K562 (cell line): ENCODE results near the gene CYP24A1. TPM values are rescaled to one million over a fixed set of nuclear protein-coding genes. Genes with fewer than 3 reads are reported as not detected.

Source experiments
- C11orf30 ChIP-seq: fragments of 450-650 bp; IDR thresholded peaks from 2 replicates; pipeline ENCODE4 v1.6.1; 2016; ENCODE audit warnings: low read depth, mild to moderate bottlenecking
- CTBP1 ChIP-seq: fragments of 450-650 bp; IDR thresholded peaks from 2 replicates; pipeline ENCODE4 v1.6.1; 2016; ENCODE audit warnings: borderline replicate concordance
- DMBX1 ChIP-seq: fragments of 250-450 bp; sonication (Bioruptor Pico); IDR thresholded peaks from 2 replicates; pipeline ENCODE4 v1.8.0; 2022; ENCODE audit warnings: inconsistent platforms, mild to moderate bottlenecking, moderate library complexity, borderline replicate concordance
- HMG20B ChIP-seq: fragments of 250-450 bp; sonication (Bioruptor Pico); IDR thresholded peaks from 2 replicates; pipeline ENCODE4 v1.5.0; 2021; ENCODE audit warnings: mild to moderate bottlenecking
- HNRNPH1 ChIP-seq: fragments of 200-400 bp; formaldehyde crosslinking; optimal IDR thresholded peaks from 2 replicates; pipeline ENCODE3; 2017; ENCODE audit warnings: low read depth, mild to moderate bottlenecking, low read length, moderate library complexity
- ILK ChIP-seq: fragments of 450-650 bp; IDR thresholded peaks from 2 replicates; pipeline ENCODE4 v1.6.1; 2016; ENCODE audit warnings: missing genetic modification characterization, low read depth, mild to moderate bottlenecking, missing compliant biosample characterization, moderate library complexity, borderline replicate concordance
- KLF16 ChIP-seq: IDR thresholded peaks from 2 replicates; pipeline ENCODE4 v1.6.1; 2016; ENCODE audit warnings: antibody characterized with exemption
- MTA2 ChIP-seq: fragments of 450-650 bp; IDR thresholded peaks from 2 replicates; pipeline ENCODE4 v1.6.1; 2016; ENCODE audit warnings: low read depth
- MYC ChIP-seq, 2 experiments: fragments of 250-450 bp in 1 of 2; sonication (Bioruptor Pico) in 1 of 2; IDR thresholded peaks; 2 replicates each; pipeline versions ENCODE4 v1.5.1 to v1.6.1; 2012 to 2021; ENCODE audit warnings: low read depth in 2 of 2, borderline replicate concordance in 1 of 2, improper control_type of control experiment in 1 of 2, low read length in 1 of 2, mild to moderate bottlenecking in 1 of 2, moderate library complexity in 1 of 2
- NFIX ChIP-seq: fragments of 250-450 bp; sonication (Bioruptor Pico); IDR thresholded peaks from 2 replicates; pipeline ENCODE4 v1.4.0; 2020; ENCODE audit warnings: low read depth, mild to moderate bottlenecking, moderate library complexity
- NFRKB ChIP-seq: fragments of 450-650 bp; IDR thresholded peaks from 2 replicates; pipeline ENCODE4 v1.6.1; 2016; ENCODE audit warnings: low read depth
- RBM25 ChIP-seq: fragments of 200-400 bp; formaldehyde crosslinking; IDR thresholded peaks from 2 replicates; pipeline ENCODE4 v1.6.1; 2018; ENCODE audit warnings: low read length, low read depth, moderate library complexity; ENCODE audit not compliant: severe bottlenecking
- SMC3 ChIP-seq: conservative IDR thresholded peaks from 2 replicates; pipeline ENCODE4 v1.6.1; 2011; ENCODE audit warnings: low read depth, low read length, improper control_type of control experiment; ENCODE audit not compliant: insufficient read depth
- TCF3 ChIP-seq: sonication (generic); formaldehyde crosslinking; IDR thresholded peaks from 2 replicates; pipeline ENCODE4 v1.4.0; 2020; ENCODE audit warnings: mild to moderate bottlenecking, missing genetic modification reagents
- ZFP36 ChIP-seq: fragments of 150-350 bp; IDR thresholded peaks from 2 replicates; pipeline ENCODE4 v1.6.1; 2018; ENCODE audit warnings: low read length, low read depth; ENCODE audit not compliant: partially characterized antibody
- ZFPM2 ChIP-seq: fragments of 250-450 bp; sonication (Bioruptor Pico); IDR thresholded peaks from 2 replicates; pipeline ENCODE4 v1.5.1; 2022; ENCODE audit warnings: mild to moderate bottlenecking
- ZNF133 ChIP-seq: fragments of 250-450 bp; sonication (Bioruptor Pico); IDR thresholded peaks from 2 replicates; pipeline ENCODE4 v1.4.0; 2020; ENCODE audit warnings: mild to moderate bottlenecking
- ZNF75A ChIP-seq: fragments of 450-650 bp; formaldehyde crosslinking; IDR thresholded peaks from 2 replicates; pipeline ENCODE4 v1.4.0; 2020; ENCODE audit warnings: mild to moderate bottlenecking
- ZNF780A ChIP-seq: fragments of 250-450 bp; sonication (Bioruptor Pico); IDR thresholded peaks from 2 replicates; pipeline ENCODE4 v1.5.0; 2021; ENCODE audit warnings: mild to moderate bottlenecking
- polyA plus RNA-seq, 8 experiments: library from polyadenylated mRNA; depleted of rRNA in 4 of 8; stranded (reverse) in 5 of 8; unstranded in 3 of 8; fragments of >200 nt; fragmentation: Nextera tagmentation in 2 of 8; fragmentation: Illumina TruSeq in 1 of 8; extraction: Ambion mirVana in 2 of 8; extraction: Trizol in 1 of 8; gene quantifications; 2 replicates each; pipeline versions ENCODE4 v1.2.1 to v1.2.3, GENCODE V29; 2011 to 2014; ENCODE audit warnings: inconsistent platforms in 1 of 8, missing spikeins in 1 of 8
- total RNA-seq, 7 experiments: library from RNA; depleted of rRNA in 6 of 7; stranded (reverse); fragments of >200 nt in 6 of 7; fragmentation: Illumina TruSeq in 2 of 7; extraction: Trizol in 2 of 7; gene quantifications; 2 replicates each; pipeline versions ENCODE4 v1.2.1 to v1.2.3, GENCODE V29; 2011 to 2021; ENCODE audit warnings: low replicate concordance in 1 of 7
- TF ChIP-seq, protein P1 (sequence below): IDR thresholded peaks from 2 replicates; pipeline ENCODE4 v1.6.1; 2012; ENCODE audit warnings: low read depth, low read length, improper control_type of control experiment, borderline replicate concordance
- TF ChIP-seq, protein P2 (sequence below): fragments of 450-650 bp; conservative IDR thresholded peaks from 2 replicates; pipeline ENCODE4 v1.6.1; 2016; ENCODE audit warnings: missing genetic modification characterization, low read depth, mild to moderate bottlenecking, control low read depth, missing compliant biosample characterization
- TF ChIP-seq, protein P3 (sequence below): fragments of 200-800 bp; sonication (Bioruptor generic); IDR thresholded peaks from 2 replicates; pipeline ENCODE4 v1.6.1; 2017; ENCODE audit warnings: missing genetic modification characterization, missing compliant biosample characterization
- TF ChIP-seq, protein P4 (sequence below): fragments of 450-650 bp; IDR thresholded peaks from 2 replicates; pipeline ENCODE4 v1.6.1; 2016; ENCODE audit warnings: low read depth, mild to moderate bottlenecking, moderate library complexity

Gene CYP24A1
- total and polyA plus RNA-seq, 9 of the 15 experiments (the other 6 are each of a cell fraction or from before 2014, with no cell fraction given) = 0.04 TPM; not detected in 8

DNA sequence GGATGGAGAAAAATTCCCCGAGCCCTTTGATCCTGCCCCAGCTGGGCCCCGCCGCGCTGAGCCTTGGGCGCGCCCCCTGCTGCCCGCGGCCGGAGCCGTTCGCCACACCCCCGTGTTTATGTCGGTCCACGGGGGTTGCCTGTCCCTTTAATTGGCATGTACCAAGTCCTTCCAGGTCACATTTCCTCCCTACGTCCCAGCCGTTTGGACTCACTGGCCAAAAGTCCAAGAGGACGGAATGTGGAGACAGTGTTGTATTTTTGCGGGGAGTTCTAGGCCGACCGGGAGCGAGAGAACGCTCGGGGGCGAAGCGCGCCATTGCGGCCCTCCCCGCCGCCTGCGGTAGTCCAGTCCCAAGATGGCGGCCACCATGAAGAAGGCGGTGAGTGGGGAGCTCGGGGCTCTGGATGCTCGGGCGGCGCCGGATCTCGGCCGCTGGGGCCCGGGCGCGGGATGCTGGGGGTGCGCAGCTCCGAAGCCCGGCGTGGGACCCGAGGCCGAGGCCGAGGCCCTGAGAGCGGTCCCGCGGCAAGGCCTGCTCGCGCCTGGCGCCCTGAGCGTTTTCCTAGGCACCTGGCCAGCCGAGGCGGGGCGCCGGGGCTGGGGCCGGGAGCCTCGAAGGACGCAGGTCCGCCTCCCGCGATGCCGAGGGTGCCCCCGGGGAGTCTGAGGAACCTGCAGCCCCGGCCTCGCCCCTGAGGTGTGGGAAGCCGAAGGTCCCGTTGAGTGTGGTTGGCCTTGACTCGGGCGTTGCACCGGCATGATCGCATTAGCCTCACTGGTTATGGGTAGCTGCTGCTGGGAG lies 34.2 kb upstream of the CYP24A1 start, which contains the start of gene PFDN4 (continued):
- TF ChIP-seq, protein P1, sequence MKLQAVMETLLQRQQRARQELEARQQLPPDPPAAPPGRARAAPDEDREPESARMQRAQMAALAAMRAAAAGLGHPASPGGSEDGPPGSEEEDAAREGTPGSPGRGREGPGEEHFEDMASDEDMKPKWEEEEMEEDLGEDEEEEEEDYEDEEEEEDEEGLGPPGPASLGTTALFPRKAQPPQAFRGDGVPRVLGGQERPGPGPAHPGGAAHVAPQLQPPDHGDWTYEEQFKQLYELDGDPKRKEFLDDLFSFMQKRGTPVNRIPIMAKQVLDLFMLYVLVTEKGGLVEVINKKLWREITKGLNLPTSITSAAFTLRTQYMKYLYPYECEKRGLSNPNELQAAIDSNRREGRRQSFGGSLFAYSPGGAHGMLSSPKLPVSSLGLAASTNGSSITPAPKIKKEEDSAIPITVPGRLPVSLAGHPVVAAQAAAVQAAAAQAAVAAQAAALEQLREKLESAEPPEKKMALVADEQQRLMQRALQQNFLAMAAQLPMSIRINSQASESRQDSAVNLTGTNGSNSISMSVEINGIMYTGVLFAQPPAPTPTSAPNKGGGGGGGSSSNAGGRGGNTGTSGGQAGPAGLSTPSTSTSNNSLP = no peak
- TF ChIP-seq ZNF75A (CRISPR knock-in tag) = no peak
- TF ChIP-seq DMBX1 = no peak
- peak; percentile 72 for TF ChIP-seq C11orf30
- TF ChIP-seq HMG20B (CRISPR knock-in tag) = no peak
- no peak for TF ChIP-seq ZNF133 (CRISPR knock-in tag)
- 0 out of 2 replicates have a peak, but pooled peaks have one; percentile 19 for TF ChIP-seq TCF3 (CRISPR knock-in tag)
- TF ChIP-seq CTBP1 = peak; percentile 65; the same call in 1 of the 2 replicates
- TF ChIP-seq ZFPM2 (CRISPR knock-in tag) = no peak
- TF ChIP-seq MYC (IDR thresholded peaks at IDR 0.05; ENCODE audit: low read depth, low read length) = peak; percentile 49
- no peak for TF ChIP-seq MYC (CRISPR knock-in tag; IDR thresholded peaks at IDR 0.05; ENCODE audit: borderline replicate concordance, low read depth)
- TF ChIP-seq NFRKB = peak; percentile 90
- TF ChIP-seq HNRNPH1 = no peak
- TF ChIP-seq, protein P2, sequence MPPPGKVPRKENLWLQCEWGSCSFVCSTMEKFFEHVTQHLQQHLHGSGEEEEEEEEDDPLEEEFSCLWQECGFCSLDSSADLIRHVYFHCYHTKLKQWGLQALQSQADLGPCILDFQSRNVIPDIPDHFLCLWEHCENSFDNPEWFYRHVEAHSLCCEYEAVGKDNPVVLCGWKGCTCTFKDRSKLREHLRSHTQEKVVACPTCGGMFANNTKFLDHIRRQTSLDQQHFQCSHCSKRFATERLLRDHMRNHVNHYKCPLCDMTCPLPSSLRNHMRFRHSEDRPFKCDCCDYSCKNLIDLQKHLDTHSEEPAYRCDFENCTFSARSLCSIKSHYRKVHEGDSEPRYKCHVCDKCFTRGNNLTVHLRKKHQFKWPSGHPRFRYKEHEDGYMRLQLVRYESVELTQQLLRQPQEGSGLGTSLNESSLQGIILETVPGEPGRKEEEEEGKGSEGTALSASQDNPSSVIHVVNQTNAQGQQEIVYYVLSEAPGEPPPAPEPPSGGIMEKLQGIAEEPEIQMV (tag) = no peak
- TF ChIP-seq NFIX (CRISPR knock-in tag) = no peak
- no peak for TF ChIP-seq RBM25
- peak; percentile 38; the same call in 1 of the 2 replicates for TF ChIP-seq SMC3
- TF ChIP-seq, protein P3, sequence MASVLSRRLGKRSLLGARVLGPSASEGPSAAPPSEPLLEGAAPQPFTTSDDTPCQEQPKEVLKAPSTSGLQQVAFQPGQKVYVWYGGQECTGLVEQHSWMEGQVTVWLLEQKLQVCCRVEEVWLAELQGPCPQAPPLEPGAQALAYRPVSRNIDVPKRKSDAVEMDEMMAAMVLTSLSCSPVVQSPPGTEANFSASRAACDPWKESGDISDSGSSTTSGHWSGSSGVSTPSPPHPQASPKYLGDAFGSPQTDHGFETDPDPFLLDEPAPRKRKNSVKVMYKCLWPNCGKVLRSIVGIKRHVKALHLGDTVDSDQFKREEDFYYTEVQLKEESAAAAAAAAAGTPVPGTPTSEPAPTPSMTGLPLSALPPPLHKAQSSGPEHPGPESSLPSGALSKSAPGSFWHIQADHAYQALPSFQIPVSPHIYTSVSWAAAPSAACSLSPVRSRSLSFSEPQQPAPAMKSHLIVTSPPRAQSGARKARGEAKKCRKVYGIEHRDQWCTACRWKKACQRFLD = no peak
- no peak for TF ChIP-seq MTA2
- TF ChIP-seq ILK (tag) = no peak
- TF ChIP-seq, protein P4, sequence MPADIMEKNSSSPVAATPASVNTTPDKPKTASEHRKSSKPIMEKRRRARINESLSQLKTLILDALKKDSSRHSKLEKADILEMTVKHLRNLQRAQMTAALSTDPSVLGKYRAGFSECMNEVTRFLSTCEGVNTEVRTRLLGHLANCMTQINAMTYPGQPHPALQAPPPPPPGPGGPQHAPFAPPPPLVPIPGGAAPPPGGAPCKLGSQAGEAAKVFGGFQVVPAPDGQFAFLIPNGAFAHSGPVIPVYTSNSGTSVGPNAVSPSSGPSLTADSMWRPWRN = no peak
- TF ChIP-seq ZFP36 = no peak
- no peak for TF ChIP-seq ZNF780A
- TF ChIP-seq KLF16 = 0 out of 2 replicates have a peak, but pooled peaks have one; percentile 29
